ENCODE results near the gene GLIPR1L1.

DNA sequence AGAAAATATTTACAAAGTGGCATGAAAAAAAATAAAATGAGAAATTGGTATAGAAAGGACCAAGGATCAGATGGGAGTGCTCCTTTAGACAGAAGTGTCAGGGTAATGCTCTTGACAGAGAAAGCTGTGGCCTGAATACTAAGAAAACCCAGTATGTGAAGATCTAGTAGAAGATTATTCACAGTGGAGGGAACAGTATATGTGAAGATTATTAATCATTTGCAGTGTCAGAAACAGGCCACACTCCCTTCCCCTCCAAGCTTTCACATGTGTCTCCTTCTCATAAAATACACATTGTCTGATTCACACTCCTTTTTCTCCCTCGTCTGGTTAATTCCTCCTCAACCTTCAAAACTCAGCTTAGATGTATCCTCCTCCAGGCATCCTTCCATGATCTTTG is 45.6 kb upstream of the GLIPR1L1 start:
- TF ChIP-seq, protein P1, sequence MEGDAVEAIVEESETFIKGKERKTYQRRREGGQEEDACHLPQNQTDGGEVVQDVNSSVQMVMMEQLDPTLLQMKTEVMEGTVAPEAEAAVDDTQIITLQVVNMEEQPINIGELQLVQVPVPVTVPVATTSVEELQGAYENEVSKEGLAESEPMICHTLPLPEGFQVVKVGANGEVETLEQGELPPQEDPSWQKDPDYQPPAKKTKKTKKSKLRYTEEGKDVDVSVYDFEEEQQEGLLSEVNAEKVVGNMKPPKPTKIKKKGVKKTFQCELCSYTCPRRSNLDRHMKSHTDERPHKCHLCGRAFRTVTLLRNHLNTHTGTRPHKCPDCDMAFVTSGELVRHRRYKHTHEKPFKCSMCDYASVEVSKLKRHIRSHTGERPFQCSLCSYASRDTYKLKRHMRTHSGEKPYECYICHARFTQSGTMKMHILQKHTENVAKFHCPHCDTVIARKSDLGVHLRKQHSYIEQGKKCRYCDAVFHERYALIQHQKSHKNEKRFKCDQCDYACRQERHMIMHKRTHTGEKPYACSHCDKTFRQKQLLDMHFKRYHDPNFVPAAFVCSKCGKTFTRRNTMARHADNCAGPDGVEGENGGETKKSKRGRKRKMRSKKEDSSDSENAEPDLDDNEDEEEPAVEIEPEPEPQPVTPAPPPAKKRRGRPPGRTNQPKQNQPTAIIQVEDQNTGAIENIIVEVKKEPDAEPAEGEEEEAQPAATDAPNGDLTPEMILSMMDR (IDR thresholded peaks at IDR 0.05) = no peak
- TF ChIP-seq, protein P2, sequence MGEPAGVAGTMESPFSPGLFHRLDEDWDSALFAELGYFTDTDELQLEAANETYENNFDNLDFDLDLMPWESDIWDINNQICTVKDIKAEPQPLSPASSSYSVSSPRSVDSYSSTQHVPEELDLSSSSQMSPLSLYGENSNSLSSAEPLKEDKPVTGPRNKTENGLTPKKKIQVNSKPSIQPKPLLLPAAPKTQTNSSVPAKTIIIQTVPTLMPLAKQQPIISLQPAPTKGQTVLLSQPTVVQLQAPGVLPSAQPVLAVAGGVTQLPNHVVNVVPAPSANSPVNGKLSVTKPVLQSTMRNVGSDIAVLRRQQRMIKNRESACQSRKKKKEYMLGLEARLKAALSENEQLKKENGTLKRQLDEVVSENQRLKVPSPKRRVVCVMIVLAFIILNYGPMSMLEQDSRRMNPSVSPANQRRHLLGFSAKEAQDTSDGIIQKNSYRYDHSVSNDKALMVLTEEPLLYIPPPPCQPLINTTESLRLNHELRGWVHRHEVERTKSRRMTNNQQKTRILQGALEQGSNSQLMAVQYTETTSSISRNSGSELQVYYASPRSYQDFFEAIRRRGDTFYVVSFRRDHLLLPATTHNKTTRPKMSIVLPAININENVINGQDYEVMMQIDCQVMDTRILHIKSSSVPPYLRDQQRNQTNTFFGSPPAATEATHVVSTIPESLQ (CRISPR knock-in tag; IDR thresholded peaks at IDR 0.05) = no peak
- no peak for TF ChIP-seq SP1 (CRISPR knock-in tag; conservative IDR thresholded peaks at IDR 0.05)
- no peak for TF ChIP-seq CREB1 (CRISPR knock-in tag; IDR thresholded peaks at IDR 0.05)
- TF ChIP-seq, protein P3, sequence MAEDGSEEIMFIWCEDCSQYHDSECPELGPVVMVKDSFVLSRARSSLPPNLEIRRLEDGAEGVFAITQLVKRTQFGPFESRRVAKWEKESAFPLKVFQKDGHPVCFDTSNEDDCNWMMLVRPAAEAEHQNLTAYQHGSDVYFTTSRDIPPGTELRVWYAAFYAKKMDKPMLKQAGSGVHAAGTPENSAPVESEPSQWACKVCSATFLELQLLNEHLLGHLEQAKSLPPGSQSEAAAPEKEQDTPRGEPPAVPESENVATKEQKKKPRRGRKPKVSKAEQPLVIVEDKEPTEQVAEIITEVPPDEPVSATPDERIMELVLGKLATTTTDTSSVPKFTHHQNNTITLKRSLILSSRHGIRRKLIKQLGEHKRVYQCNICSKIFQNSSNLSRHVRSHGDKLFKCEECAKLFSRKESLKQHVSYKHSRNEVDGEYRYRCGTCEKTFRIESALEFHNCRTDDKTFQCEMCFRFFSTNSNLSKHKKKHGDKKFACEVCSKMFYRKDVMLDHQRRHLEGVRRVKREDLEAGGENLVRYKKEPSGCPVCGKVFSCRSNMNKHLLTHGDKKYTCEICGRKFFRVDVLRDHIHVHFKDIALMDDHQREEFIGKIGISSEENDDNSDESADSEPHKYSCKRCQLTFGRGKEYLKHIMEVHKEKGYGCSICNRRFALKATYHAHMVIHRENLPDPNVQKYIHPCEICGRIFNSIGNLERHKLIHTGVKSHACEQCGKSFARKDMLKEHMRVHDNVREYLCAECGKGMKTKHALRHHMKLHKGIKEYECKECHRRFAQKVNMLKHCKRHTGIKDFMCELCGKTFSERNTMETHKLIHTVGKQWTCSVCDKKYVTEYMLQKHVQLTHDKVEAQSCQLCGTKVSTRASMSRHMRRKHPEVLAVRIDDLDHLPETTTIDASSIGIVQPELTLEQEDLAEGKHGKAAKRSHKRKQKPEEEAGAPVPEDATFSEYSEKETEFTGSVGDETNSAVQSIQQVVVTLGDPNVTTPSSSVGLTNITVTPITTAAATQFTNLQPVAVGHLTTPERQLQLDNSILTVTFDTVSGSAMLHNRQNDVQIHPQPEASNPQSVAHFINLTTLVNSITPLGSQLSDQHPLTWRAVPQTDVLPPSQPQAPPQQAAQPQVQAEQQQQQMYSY (CRISPR knock-in tag; IDR thresholded peaks at IDR 0.05) = no peak
- TF ChIP-seq, protein P4, sequence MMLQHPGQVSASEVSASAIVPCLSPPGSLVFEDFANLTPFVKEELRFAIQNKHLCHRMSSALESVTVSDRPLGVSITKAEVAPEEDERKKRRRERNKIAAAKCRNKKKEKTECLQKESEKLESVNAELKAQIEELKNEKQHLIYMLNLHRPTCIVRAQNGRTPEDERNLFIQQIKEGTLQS (CRISPR knock-in tag; conservative IDR thresholded peaks at IDR 0.05) = no peak
- TF ChIP-seq ZNF423 (CRISPR knock-in tag; IDR thresholded peaks at IDR 0.05) = no peak
- no peak for TF ChIP-seq ETV6 (CRISPR knock-in tag; IDR thresholded peaks at IDR 0.05)
